H1 (cell line): Measurements from ENCODE around the gene CTSW.

Experiments used
- CBX5 ChIP-seq: fragments of 300-800, 300-1000 bp; sonication (generic); IDR thresholded peaks from 2 replicates; pipeline ENCODE4 v1.7.1; 2016; ENCODE audit warnings: antibody characterized with exemption, low read length, low read depth
- CEBPB ChIP-seq: IDR thresholded peaks from 2 replicates; pipeline ENCODE4 v1.6.1; 2012; ENCODE audit warnings: low read depth, low read length
- CHD2 ChIP-seq: IDR thresholded peaks from 2 replicates; pipeline ENCODE4 v1.6.1; 2012; ENCODE audit warnings: low read length, improper control_type of control experiment
- EGR1 ChIP-seq: IDR thresholded peaks from 2 replicates; pipeline ENCODE4 v1.6.1; 2011; ENCODE audit warnings: low read depth, low read length, borderline replicate concordance
- EZH2 ChIP-seq: fragments of 200-600 bp; sonication (generic); IDR thresholded peaks from 2 replicates; pipeline ENCODE4 v1.7.1; 2012; ENCODE audit warnings: low read depth, mild to moderate bottlenecking, moderate library complexity, low read length, inconsistent platforms; ENCODE audit not compliant: severe bottlenecking
- FOSL1 ChIP-seq: IDR thresholded peaks from 2 replicates; pipeline ENCODE4 v1.6.1; 2011; ENCODE audit warnings: mild to moderate bottlenecking, low read depth, low read length, moderate library complexity; ENCODE audit not compliant: insufficient read depth
- POLR2A ChIP-seq, 2 experiments: IDR thresholded peaks; 1 replicate in 1 of 2; 2 replicates in 1 of 2; pipeline ENCODE4 v1.6.1; 2011; ENCODE audit warnings: low read depth in 2 of 2, low read length in 2 of 2, mild to moderate bottlenecking in 2 of 2; ENCODE audit errors: control extremely low read depth in 1 of 2
- POLR2AphosphoS5 ChIP-seq: IDR thresholded peaks from 2 replicates; pipeline ENCODE4 v1.6.1; 2011; ENCODE audit warnings: low read depth, low read length
- SP1 ChIP-seq: IDR thresholded peaks from 2 replicates; pipeline ENCODE4 v1.6.1; 2011; ENCODE audit warnings: low read depth, low read length
- YY1 ChIP-seq: IDR thresholded peaks from 2 replicates; pipeline ENCODE4 v1.6.1; 2011; ENCODE audit warnings: low read depth, mild to moderate bottlenecking, low read length
- ZNF274 ChIP-seq: IDR thresholded peaks from 2 replicates; pipeline ENCODE4 v1.7.0; 2012; ENCODE audit warnings: low read length, borderline replicate concordance; ENCODE audit errors: extremely low read depth
- TF ChIP-seq, protein P1 (sequence below), 3 experiments: IDR thresholded peaks; 1 replicate in 2 of 3; 2 replicates in 1 of 3; pipeline versions ENCODE4 v1.5.1 to v1.6.1; 2011; ENCODE audit warnings: low read length in 3 of 3, mild to moderate bottlenecking in 3 of 3, inconsistent platforms in 2 of 3, low read depth in 1 of 3, moderate library complexity in 1 of 3; ENCODE audit not compliant: insufficient read depth in 1 of 3; ENCODE audit errors: control extremely low read depth in 1 of 3

DNA sequence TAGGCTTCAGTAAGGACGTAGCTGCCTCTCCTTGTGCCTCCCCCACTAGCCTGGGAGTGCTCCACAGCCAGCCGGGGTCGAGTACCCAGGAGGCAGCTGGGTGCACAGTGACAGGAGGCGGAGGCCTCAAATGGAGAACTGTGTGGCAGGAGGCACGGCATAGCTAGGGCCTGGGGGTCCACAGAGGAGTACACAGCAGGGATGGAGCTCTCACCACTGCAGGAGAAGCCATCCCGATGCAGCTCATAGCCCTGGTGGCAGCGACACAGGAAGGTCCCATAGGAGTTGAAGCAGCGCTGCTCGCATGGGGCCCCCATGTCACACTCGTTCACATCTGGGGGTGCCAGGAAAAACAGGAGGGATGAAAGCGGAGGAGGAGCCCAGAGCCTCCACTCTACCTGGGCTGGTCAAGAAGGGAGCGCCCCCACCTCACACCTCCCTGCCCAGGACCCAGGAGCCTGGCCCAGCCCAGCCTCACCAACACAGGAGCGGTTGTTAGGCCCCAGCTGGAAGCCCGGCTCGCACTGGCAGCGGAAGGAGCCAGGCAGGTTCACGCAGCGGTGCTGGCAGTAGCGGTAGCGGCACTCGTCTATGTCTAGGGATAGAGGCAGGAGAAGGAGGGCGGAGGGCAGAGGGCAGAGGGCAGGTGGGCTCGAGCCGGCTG, 9.9 kb upstream of the CTSW start:
- TF ChIP-seq POLR2A (IDR thresholded peaks at IDR 0.05; ENCODE audit: control extremely low read depth in 1 of 2, low read depth in 2 of 2, low read length in 2 of 2) (no peak), FOSL1 (no peak), EZH2 (no peak), CHD2 (no peak), CEBPB (no peak), YY1 (no peak), EGR1 (no peak), ZNF274 (no peak), SP1 (no peak), POLR2AphosphoS5 (no peak), CBX5 (no peak)
- TF ChIP-seq, protein P1, sequence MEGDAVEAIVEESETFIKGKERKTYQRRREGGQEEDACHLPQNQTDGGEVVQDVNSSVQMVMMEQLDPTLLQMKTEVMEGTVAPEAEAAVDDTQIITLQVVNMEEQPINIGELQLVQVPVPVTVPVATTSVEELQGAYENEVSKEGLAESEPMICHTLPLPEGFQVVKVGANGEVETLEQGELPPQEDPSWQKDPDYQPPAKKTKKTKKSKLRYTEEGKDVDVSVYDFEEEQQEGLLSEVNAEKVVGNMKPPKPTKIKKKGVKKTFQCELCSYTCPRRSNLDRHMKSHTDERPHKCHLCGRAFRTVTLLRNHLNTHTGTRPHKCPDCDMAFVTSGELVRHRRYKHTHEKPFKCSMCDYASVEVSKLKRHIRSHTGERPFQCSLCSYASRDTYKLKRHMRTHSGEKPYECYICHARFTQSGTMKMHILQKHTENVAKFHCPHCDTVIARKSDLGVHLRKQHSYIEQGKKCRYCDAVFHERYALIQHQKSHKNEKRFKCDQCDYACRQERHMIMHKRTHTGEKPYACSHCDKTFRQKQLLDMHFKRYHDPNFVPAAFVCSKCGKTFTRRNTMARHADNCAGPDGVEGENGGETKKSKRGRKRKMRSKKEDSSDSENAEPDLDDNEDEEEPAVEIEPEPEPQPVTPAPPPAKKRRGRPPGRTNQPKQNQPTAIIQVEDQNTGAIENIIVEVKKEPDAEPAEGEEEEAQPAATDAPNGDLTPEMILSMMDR (IDR thresholded peaks at IDR 0.05; ENCODE audit: control extremely low read depth in 1 of 3, insufficient read depth in 1 of 3, low read depth in 1 of 3, low read length in 3 of 3) = no peak
